OCI-LY1 (cell line): Measurements from ENCODE around the gene CORO2B.

Experiments used
- EZH2 ChIP-seq: fragments of 200-600 bp; sonication (generic), shearing (Covaris generic); IDR thresholded peaks from 2 replicates; pipeline ENCODE4 v1.8.0; 2017; ENCODE audit warnings: borderline replicate concordance, mixed run types, mild to moderate bottlenecking, antibody characterized with exemption, low read length, moderate library complexity, mixed read lengths
- TF ChIP-seq, protein P1 (sequence below): fragments of 200-600 bp; sonication (generic), shearing (Covaris generic); IDR thresholded peaks from 2 replicates; pipeline ENCODE4 v1.5.1; 2017; ENCODE audit warnings: mild to moderate bottlenecking, antibody characterized with exemption, low read length, moderate library complexity, mixed read lengths

DNA sequence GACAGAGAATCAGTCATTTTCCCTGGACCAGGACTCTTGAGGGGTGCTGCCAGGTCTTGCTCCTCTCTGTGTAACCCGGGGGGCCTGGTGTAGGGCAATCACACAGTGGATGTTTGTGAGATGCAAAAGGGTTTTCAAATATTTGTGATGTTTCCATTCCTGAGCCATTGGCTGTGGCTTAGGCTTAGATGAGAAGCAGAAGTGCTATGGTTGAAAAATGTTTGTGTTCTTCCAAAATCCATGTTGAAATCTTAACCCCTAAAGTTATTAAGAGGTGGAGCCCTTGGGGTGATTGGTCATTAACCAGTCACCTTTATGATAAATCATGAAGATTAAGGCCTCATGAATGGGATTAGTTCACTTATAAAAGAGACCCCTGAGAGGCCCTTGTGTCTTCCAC, 36.5 kb downstream of the CORO2B start:
- TF ChIP-seq, protein P1, sequence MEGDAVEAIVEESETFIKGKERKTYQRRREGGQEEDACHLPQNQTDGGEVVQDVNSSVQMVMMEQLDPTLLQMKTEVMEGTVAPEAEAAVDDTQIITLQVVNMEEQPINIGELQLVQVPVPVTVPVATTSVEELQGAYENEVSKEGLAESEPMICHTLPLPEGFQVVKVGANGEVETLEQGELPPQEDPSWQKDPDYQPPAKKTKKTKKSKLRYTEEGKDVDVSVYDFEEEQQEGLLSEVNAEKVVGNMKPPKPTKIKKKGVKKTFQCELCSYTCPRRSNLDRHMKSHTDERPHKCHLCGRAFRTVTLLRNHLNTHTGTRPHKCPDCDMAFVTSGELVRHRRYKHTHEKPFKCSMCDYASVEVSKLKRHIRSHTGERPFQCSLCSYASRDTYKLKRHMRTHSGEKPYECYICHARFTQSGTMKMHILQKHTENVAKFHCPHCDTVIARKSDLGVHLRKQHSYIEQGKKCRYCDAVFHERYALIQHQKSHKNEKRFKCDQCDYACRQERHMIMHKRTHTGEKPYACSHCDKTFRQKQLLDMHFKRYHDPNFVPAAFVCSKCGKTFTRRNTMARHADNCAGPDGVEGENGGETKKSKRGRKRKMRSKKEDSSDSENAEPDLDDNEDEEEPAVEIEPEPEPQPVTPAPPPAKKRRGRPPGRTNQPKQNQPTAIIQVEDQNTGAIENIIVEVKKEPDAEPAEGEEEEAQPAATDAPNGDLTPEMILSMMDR = no peak
- TF ChIP-seq EZH2 = no peak
